Islet precursor cell (in vitro differentiated cells): ENCODE results near the gene ILKAP.

Experiments used
- DNase-seq: peaks from one replicate; pipeline ENCODE4 v3.0.0-alpha.2; 2018

The ILKAP gene

GRCh38 chr2:238149841-238150572, 53.5 kb downstream of the ILKAP start:
- DNase-seq = no peak

GRCh38 chr2:238148981-238149380, 54.5 kb downstream of the ILKAP start:
- DNase-seq = no peak

GRCh38 chr2:238146884-238147544, 56.5 kb downstream of the ILKAP start:
- no peak for DNase-seq

GRCh38 chr2:238145851-238146250, 57.6 kb downstream of the ILKAP start:
- no peak for DNase-seq

- no peak for DNase-seq
Measured at GRCh38 chr2:238145046-238145445, 58.4 kb downstream of the ILKAP start.

GRCh38 chr2:238144262-238144661, 59.2 kb downstream of the ILKAP start:
- no peak for DNase-seq

GRCh38 chr2:238143239-238143951, 60.1 kb downstream of the ILKAP start:
- DNase-seq = no peak

GRCh38 chr2:238142382-238143205, 60.9 kb downstream of the ILKAP start:
- DNase-seq = no peak

GRCh38 chr2:238141541-238142318, 61.8 kb downstream of the ILKAP start:
- no peak for DNase-seq

GRCh38 chr2:238140721-238141540, 62.6 kb downstream of the ILKAP start:
- no peak for DNase-seq

GRCh38 chr2:238140040-238140439, 63.5 kb downstream of the ILKAP start:
- DNase-seq = no peak

GRCh38 chr2:238139196-238140039, 64.1 kb downstream of the ILKAP start:
- no peak for DNase-seq

GRCh38 chr2:238138331-238139195, 64.9 kb downstream of the ILKAP start, which contains the start of gene KLHL30:
Gene KLHL30 (plus strand): TSS chr2:238138668. CDS start chr2:238140755, 2,087 bp downstream.
- DNase-seq = peak; percentile 77

- DNase-seq = no peak
Measured at GRCh38 chr2:238137885-238138284, 65.6 kb downstream of the ILKAP start.

GRCh38 chr2:238136820-238137537, 66.5 kb downstream of the ILKAP start:
- no peak for DNase-seq

- no peak for DNase-seq
Measured at GRCh38 chr2:238135601-238136150, 67.8 kb downstream of the ILKAP start.

- peak; percentile 37 for DNase-seq
Measured at GRCh38 chr2:238134393-238134785, 69.1 kb downstream of the ILKAP start.
